NCI-H128 (cell line): ENCODE data around the gene TRMT2A.
"Not testable (repeated sequence)": the region's sequence is repeated elsewhere in the genome, so short reads cannot be mapped to it uniquely, and the experiment has no call there.

Experiments used
- DNase-seq: peaks from one replicate; lab custom pipeline; 2025; ENCODE audit not compliant: unreplicated experiment; lab: John Stamatoyannopoulos, UW

The TRMT2A gene

GRCh38 chr22:20116951-20117632, at the start of gene TRMT2A:
Gene TRMT2A (minus strand): TSS chr22:20117226. CDS start chr22:20116906, 320 bp downstream.
- DNase-seq, result peak; percentile 90

GRCh38 chr22:20166703-20167102, 49.7 kb upstream of the TRMT2A start:
- DNase-seq, result no peak

GRCh38 chr22:20165913-20166312, 48.9 kb upstream of the TRMT2A start:
- DNase-seq, result no peak

- DNase-seq, result no peak
Observed at GRCh38 chr22:20165421-20165820, 48.4 kb upstream of the TRMT2A start.

GRCh38 chr22:20164863-20165262, 47.8 kb upstream of the TRMT2A start:
- DNase-seq, result no peak

- DNase-seq, result no peak
Observed at GRCh38 chr22:20160041-20160440, 43.0 kb upstream of the TRMT2A start.

- not testable (repeated sequence) for DNase-seq
Observed at GRCh38 chr22:20159531-20159930, 42.5 kb upstream of the TRMT2A start.

- no peak for DNase-seq
Observed at GRCh38 chr22:20159076-20159475, 42.0 kb upstream of the TRMT2A start.

GRCh38 chr22:20158391-20159036, 41.5 kb upstream of the TRMT2A start:
- no peak for DNase-seq

GRCh38 chr22:20157430-20158183, 40.6 kb upstream of the TRMT2A start:
- no peak for DNase-seq

- peak; percentile 22 for DNase-seq
Observed at GRCh38 chr22:20156611-20157429, 39.8 kb upstream of the TRMT2A start.

- no peak for DNase-seq
Observed at GRCh38 chr22:20156042-20156389, 39.0 kb upstream of the TRMT2A start.

- peak; percentile 68 for DNase-seq
Observed at GRCh38 chr22:20155330-20156041, 38.5 kb upstream of the TRMT2A start.

- no peak for DNase-seq
Observed at GRCh38 chr22:20154602-20155187, 37.7 kb upstream of the TRMT2A start.

GRCh38 chr22:20153945-20154344, 36.9 kb upstream of the TRMT2A start:
- DNase-seq, result no peak

GRCh38 chr22:20152464-20152890, 35.5 kb upstream of the TRMT2A start:
- no peak for DNase-seq

- DNase-seq, result no peak
Observed at GRCh38 chr22:20151276-20151588, 34.2 kb upstream of the TRMT2A start.

GRCh38 chr22:20150381-20151275, 33.6 kb upstream of the TRMT2A start, which contains the start of gene CCDC188:
Gene CCDC188 (minus strand): TSS chr22:20151055. CDS start chr22:20150986, 69 bp downstream.
- no peak for DNase-seq
